HG03045 (cell line): ENCODE measurements around the gene FHOD1.

ENCODE experiments used
- ATAC-seq: cut with Tn5 transposase; IDR thresholded peaks from one replicate; pipeline ENCODE4 v1.9.1; 2021; ENCODE audit warnings: mild to moderate bottlenecking, moderate library complexity; ENCODE audit not compliant: unreplicated experiment

The FHOD1 gene

GRCh38 chr16:67179421-67180080 is 67.7 kb downstream of the FHOD1 start:
- no peak for ATAC-seq
